Stomach (tissue), 4 donors: ENCODE results near the gene H19.

Experiments
- POLR2A ChIP-seq, 4 donors: fragments of 450-650 bp; IDR thresholded peaks; one replicate each; pipeline ENCODE4 v1.6.1; 2016; ENCODE audit warnings: antibody characterized with exemption in 4 of 4, control low read depth in 2 of 4, mild to moderate bottlenecking in 1 of 4, moderate library complexity in 1 of 4
- TF ChIP-seq, protein P1 (sequence below), 7 experiments: fragments of 450-650 bp in 4 of 7; fragments of 200-600 bp in 3 of 7; sonication (generic) in 3 of 7; IDR thresholded peaks; one replicate each; pipeline ENCODE4 v1.5.1; 2016 to 2019; ENCODE audit warnings: antibody characterized with exemption in 7 of 7, control low read depth in 2 of 7, mild to moderate bottlenecking in 1 of 7

- TF ChIP-seq, protein P1, sequence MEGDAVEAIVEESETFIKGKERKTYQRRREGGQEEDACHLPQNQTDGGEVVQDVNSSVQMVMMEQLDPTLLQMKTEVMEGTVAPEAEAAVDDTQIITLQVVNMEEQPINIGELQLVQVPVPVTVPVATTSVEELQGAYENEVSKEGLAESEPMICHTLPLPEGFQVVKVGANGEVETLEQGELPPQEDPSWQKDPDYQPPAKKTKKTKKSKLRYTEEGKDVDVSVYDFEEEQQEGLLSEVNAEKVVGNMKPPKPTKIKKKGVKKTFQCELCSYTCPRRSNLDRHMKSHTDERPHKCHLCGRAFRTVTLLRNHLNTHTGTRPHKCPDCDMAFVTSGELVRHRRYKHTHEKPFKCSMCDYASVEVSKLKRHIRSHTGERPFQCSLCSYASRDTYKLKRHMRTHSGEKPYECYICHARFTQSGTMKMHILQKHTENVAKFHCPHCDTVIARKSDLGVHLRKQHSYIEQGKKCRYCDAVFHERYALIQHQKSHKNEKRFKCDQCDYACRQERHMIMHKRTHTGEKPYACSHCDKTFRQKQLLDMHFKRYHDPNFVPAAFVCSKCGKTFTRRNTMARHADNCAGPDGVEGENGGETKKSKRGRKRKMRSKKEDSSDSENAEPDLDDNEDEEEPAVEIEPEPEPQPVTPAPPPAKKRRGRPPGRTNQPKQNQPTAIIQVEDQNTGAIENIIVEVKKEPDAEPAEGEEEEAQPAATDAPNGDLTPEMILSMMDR (IDR thresholded peaks at IDR 0.05), result no peak
- no peak for TF ChIP-seq POLR2A (IDR thresholded peaks at IDR 0.05)
Observed at GRCh38 chr11:1988174-1988573, 9.5 kb downstream of the H19 start.
